GM12891 (cell line): Measurements from ENCODE around the gene ARID1B.

Source experiments
- POLR2A ChIP-seq: IDR thresholded peaks from 2 replicates; pipeline ENCODE4 v1.6.1; 2011; ENCODE audit warnings: low read depth, low read length, control low read depth
- POLR2AphosphoS5 ChIP-seq: IDR thresholded peaks from 2 replicates; pipeline ENCODE4 v1.6.1; 2011; ENCODE audit warnings: low read depth, low read length, control low read depth
- SPI1 ChIP-seq: IDR thresholded peaks from 2 replicates; pipeline ENCODE4 v1.6.1; 2011; ENCODE audit warnings: low read depth, low read length, control low read depth
- TAF1 ChIP-seq: IDR thresholded peaks from 2 replicates; pipeline ENCODE4 v1.6.1; 2011; ENCODE audit warnings: low read depth, low read length, control low read depth

DNA sequence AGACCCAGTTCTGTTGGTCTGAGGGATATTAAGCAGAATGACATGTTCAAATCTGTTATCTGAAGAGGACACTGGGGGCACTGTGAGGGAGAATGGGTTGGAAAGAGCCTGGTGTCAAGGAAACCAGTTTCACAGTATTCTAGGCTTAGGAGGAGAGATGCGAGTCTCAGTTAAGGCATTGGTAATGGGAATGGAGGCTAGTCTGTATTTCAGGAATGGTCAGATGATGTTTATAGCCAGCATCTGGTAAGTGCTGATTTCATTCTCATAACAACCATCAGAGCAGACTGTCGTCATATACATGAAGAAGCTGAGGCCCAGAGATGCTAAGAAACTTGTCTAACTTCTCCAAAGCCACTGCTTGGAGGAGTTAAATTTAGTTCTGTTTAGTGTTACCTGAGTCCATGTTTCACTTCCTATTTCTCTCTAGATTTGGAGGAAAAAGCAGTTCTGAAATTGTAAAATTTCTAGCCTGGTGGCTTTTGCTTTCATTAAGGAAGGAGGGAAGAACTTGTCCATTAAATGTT lies 242.0 kb downstream of the ARID1B start:
- TF ChIP-seq POLR2A (no peak), POLR2AphosphoS5 (no peak), TAF1 (no peak), SPI1 (peak; percentile 89)
